ENCODE data around the gene COPE. TPM values are rescaled to one million over a fixed set of nuclear protein-coding genes. Genes with fewer than 3 reads are reported as not detected.

COPE gene
- total RNA-seq, 1 donor from 2014 or later, result 141 TPM

GRCh38 chr19:18871543-18871942 lies 47.6 kb downstream of the COPE start:
- Histone ChIP-seq H3K36me3 (peaks cover 15% of the 10 kb centered on the region), H3K4me3 (no peak overlapping the region), H3K9me3 (no peaks in the 10 kb centered on the region), H3K27me3 (peaks cover 7% of the 10 kb centered on the region), H3K27ac (no peak overlapping the region), H3K4me1 (peaks cover 11% of the 10 kb centered on the region)
- TF ChIP-seq CTCF (IDR thresholded peaks at IDR 0.05), result no peak
- ATAC-seq, result no peak
- intact Hi-C loops (cut with DNase I), result no loop called here
- no peak for DNase-seq

- Histone ChIP-seq H3K36me3 (peaks cover 21% of the 10 kb centered on the region), H3K9me3 (no peaks in the 10 kb centered on the region), H3K27ac (no peak overlapping the region), H3K4me1 (peaks cover 11% of the 10 kb centered on the region), H3K4me3 (no peak overlapping the region), H3K27me3 (peaks cover 7% of the 10 kb centered on the region)
- no peak for DNase-seq
- TF ChIP-seq CTCF (IDR thresholded peaks at IDR 0.05), result no peak
- intact Hi-C loops (cut with DNase I), result no loop called here
- ATAC-seq, result peak; percentile 9
Observed at GRCh38 chr19:18870531-18871172, 48.5 kb downstream of the COPE start.

DNA sequence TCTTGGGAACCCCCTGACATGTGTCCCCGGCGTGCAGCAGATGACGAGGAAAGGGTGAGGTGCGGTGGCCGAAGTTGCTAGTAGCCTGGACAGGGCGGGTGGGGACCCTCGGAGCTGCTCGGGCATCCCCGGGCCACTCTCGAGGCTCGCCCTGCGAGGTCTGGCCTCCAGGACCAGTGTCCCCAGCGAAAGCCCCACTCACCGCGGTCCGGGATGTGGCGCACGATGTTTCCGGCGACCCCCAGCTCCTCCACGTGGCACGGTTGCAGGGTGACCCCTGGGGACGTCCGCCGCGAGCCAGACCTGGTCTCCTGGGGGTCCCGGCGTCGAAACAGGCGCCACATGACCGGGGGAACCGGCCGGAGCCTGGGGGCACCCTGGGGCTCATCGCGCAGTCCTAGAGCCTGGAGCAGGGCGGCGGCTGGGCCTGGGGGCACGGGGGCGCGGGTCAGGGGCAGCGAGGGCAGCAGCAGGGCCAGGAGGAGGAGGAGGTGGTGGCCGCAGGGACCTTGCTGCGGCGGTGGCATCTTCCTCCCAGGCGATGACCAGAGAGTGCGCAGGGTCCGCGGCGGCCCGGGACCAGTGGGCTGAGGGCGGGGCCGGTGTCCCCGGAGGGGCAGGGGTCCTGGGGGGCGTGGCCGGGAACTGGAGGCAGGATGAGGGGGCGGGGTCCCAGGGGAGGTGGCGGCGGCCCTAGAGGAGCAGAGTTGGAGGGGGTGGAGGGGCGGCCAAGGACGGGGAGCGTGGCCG lies 49.2 kb downstream of the COPE start:
- intact Hi-C loops (cut with DNase I), result no loop called here
- H3K4me1 ChIP-seq, result peaks cover 11% of the 10 kb centered on the region
- DNase-seq, result no peak
- TF ChIP-seq CTCF (IDR thresholded peaks at IDR 0.05), result no peak
- H3K27me3 ChIP-seq, result peaks cover 7% of the 10 kb centered on the region
- H3K27ac ChIP-seq, result no peak overlapping the region
- no peaks in the 10 kb centered on the region for H3K9me3 ChIP-seq
- ATAC-seq, result no peak
- H3K36me3 ChIP-seq, result peaks cover 28% of the 10 kb centered on the region
- H3K4me3 ChIP-seq, result no peak overlapping the region

GRCh38 chr19:18869023-18869618 lies 50.1 kb downstream of the COPE start:
- Histone ChIP-seq H3K4me1 (peaks cover 11% of the 10 kb centered on the region), H3K27me3 (peaks cover 7% of the 10 kb centered on the region), H3K9me3 (no peaks in the 10 kb centered on the region), H3K27ac (no peak overlapping the region), H3K4me3 (no peak overlapping the region), H3K36me3 (peaks cover 37% of the 10 kb centered on the region)
- DNase-seq (no peak), ATAC-seq (no peak)
- no peak for TF ChIP-seq CTCF (IDR thresholded peaks at IDR 0.05)
- intact Hi-C loops (cut with DNase I), result no loop called here

DNA sequence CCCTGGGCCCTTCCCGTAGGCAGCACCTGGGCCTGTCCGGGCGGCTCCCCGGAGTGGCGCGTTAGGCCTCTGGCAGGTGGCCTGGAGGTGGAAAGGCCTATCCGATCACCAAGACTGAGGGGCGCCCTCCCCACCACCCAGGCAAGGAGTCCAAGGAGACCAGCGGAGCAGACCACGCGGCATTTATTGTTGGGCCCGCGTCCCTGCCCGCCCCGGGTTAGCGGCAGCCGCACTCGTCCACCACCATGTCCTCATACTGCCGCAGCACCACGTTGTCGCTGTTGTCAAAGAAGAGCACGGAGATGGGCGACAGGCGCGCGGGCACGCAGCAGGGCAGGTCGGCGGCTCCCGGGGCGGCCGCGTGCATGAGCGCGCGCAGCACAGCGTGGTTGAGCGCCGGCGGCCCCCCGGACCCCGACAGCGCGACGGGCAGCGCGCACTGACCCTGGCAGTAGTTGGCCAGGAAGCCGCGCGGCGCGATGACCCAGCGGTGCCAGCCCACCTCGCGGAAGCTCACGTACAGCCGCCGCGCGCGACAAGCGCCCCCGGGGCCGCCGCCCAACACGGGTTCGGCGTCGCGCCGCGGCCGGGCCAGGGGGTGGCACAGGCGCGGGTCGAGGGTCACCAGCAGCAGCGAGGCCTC lies 50.7 kb downstream of the COPE start:
- H3K4me3 ChIP-seq, result no peak overlapping the region
- ATAC-seq (no peak), DNase-seq (no peak)
- H3K36me3 ChIP-seq, result peaks cover 43% of the 10 kb centered on the region
- H3K9me3 ChIP-seq, result no peaks in the 10 kb centered on the region
- H3K4me1 ChIP-seq, result peaks cover 11% of the 10 kb centered on the region
- H3K27me3 ChIP-seq, result peaks cover 7% of the 10 kb centered on the region
- intact Hi-C loops (cut with DNase I), result no loop called here
- TF ChIP-seq CTCF (IDR thresholded peaks at IDR 0.05), result no peak
- H3K27ac ChIP-seq, result no peak overlapping the region

Measured in upper lobe of right lung (tissue), 1 donor.